Tibial nerve (tissue), 4 donors: ENCODE measurements around the gene CARHSP1. TPM values are rescaled to one million over a fixed set of nuclear protein-coding genes. Genes with fewer than 3 reads are reported as not detected.

Source experiments
- DNase-seq, 2 donors: peaks; one replicate each; pipeline ENCODE4 v3.0.0-alpha.2; 2019; ENCODE audit warnings: low spot score in 2 of 2
- H3K27ac ChIP-seq, 4 donors: fragments of 200-600 bp; sonication (generic) in 3 of 4; one replicate each; pipeline ENCODE4 v1.5.1; 2017 to 2019; ENCODE audit warnings: mild to moderate bottlenecking in 1 of 4
- H3K27me3 ChIP-seq, 2 donors: fragments of 200-600 bp; sonication (generic) in 1 of 2; one replicate each; pipeline versions ENCODE4 v1.5.1 to v1.6.0; 2017 to 2019
- H3K36me3 ChIP-seq, 3 donors: fragments of 200-600 bp; sonication (generic); one replicate each; pipeline ENCODE4 v1.5.1; 2018 to 2019
- H3K4me1 ChIP-seq, 4 donors: fragments of 200-600 bp; sonication (generic) in 3 of 4; one replicate each; pipeline ENCODE4 v1.5.1; 2017 to 2019
- H3K4me3 ChIP-seq, 4 donors: fragments of 200-600 bp; sonication (generic) in 3 of 4; one replicate each; pipeline ENCODE4 v1.5.1; 2017 to 2019; ENCODE audit warnings: mild to moderate bottlenecking in 1 of 4, moderate library complexity in 1 of 4
- H3K9me3 ChIP-seq, 4 donors: fragments of 200-600 bp; sonication (generic) in 3 of 4; one replicate each; pipeline ENCODE4 v1.5.1; 2017 to 2019
- CTCF ChIP-seq, 5 experiments: fragments of 200-600 bp in 3 of 5; fragments of 450-650 bp in 2 of 5; sonication (generic) in 3 of 5; IDR thresholded peaks; one replicate each; pipeline ENCODE4 v1.5.1; 2016 to 2019; ENCODE audit warnings: antibody characterized with exemption in 5 of 5, mild to moderate bottlenecking in 3 of 5, moderate library complexity in 2 of 5
- EP300 ChIP-seq, 2 donors: sonication (generic); formaldehyde crosslinking; IDR thresholded peaks; one replicate each; pipeline ENCODE4 v1.6.1; 2017; ENCODE audit warnings: antibody characterized with exemption in 2 of 2, mild to moderate bottlenecking in 1 of 2
- POLR2A ChIP-seq, 2 donors: fragments of 450-650 bp; IDR thresholded peaks; one replicate each; pipeline ENCODE4 v1.6.1; 2017; ENCODE audit warnings: antibody characterized with exemption in 2 of 2, mild to moderate bottlenecking in 2 of 2, moderate library complexity in 2 of 2
- WGBS, 2 donors: methylation state at CpG; one replicate each; pipeline ENCODE4 v1.1.5; 2018; 5-methylcytosine and 5-hydroxymethylcytosine counted together
- total RNA-seq, 4 donors: library from RNA; depleted of rRNA; stranded (reverse); fragments of >200 nt; gene quantifications; one replicate each; pipeline ENCODE4 v1.1.0, GENCODE V29; 2016

CARHSP1 gene
- total RNA-seq, 4 donors from 2014 or later, result 90.6 to 169 (median 160) TPM

- H3K4me3 ChIP-seq, result no peak overlapping the region
- no peaks in the 10 kb centered on the region for H3K27me3 ChIP-seq
- DNase-seq, result no peak
- 90 to 96% methylated on average over 7 to 11 of the region's 11 CpGs for WGBS, 2 donors
- H3K9me3 ChIP-seq, result no peaks in the 10 kb centered on the region
- TF ChIP-seq CTCF (IDR thresholded peaks at IDR 0.05), result no peak
- TF ChIP-seq POLR2A (IDR thresholded peaks at IDR 0.05), result no peak
- no peak for TF ChIP-seq EP300 (IDR thresholded peaks at IDR 0.05)
- H3K27ac ChIP-seq, result peak overlapping the region in 2 of 4 donors; percentile 36 to 63
- peaks cover 0 to 65% (median 18%) of the 10 kb centered on the region in 4 donors for H3K4me1 ChIP-seq
- peaks cover 0 to 85% (median 10%) of the 10 kb centered on the region in 3 donors for H3K36me3 ChIP-seq
Measured at GRCh38 chr16:8855051-8855786, 13.6 kb downstream of the CARHSP1 start.

GRCh38 chr16:8854298-8854948 lies 14.4 kb downstream of the CARHSP1 start:
- Histone ChIP-seq H3K27ac (peak overlapping the region in 2 of 4 donors; percentile 52 to 63), H3K9me3 (no peaks in the 10 kb centered on the region), H3K36me3 (peaks cover 0 to 93% (median 10%) of the 10 kb centered on the region in 3 donors), H3K4me3 (no peak overlapping the region), H3K27me3 (no peaks in the 10 kb centered on the region), H3K4me1 (peaks cover 0 to 65% (median 15%) of the 10 kb centered on the region in 4 donors)
- DNase-seq, result no peak
- 84 to 87% methylated on average over 9 of the region's 9 CpGs for whole genome bisulfite sequencing, 2 donors
- TF ChIP-seq POLR2A (IDR thresholded peaks at IDR 0.05), result no peak
- TF ChIP-seq CTCF (IDR thresholded peaks at IDR 0.05), result no peak
- TF ChIP-seq EP300 (IDR thresholded peaks at IDR 0.05), result no peak

GRCh38 chr16:8853611-8854010 lies 15.2 kb downstream of the CARHSP1 start:
- Histone ChIP-seq H3K27ac (peak overlapping the region in 1 of 4 donors; percentile 52), H3K36me3 (peaks cover 0 to 93% (median 10%) of the 10 kb centered on the region in 3 donors), H3K4me3 (no peak overlapping the region), H3K27me3 (no peaks in the 10 kb centered on the region), H3K4me1 (peaks cover 0 to 65% (median 12%) of the 10 kb centered on the region in 4 donors), H3K9me3 (no peaks in the 10 kb centered on the region)
- no peak for DNase-seq
- WGBS, 2 donors, result 91 to 95% methylated on average over 7 of the region's 7 CpGs
- no peak for TF ChIP-seq EP300 (IDR thresholded peaks at IDR 0.05)
- no peak for TF ChIP-seq POLR2A (IDR thresholded peaks at IDR 0.05)

GRCh38 chr16:8853150-8853549 lies 15.7 kb downstream of the CARHSP1 start:
- no peak for DNase-seq
- Histone ChIP-seq H3K9me3 (no peaks in the 10 kb centered on the region), H3K4me1 (peaks cover 0 to 64% (median 12%) of the 10 kb centered on the region in 4 donors), H3K27me3 (no peaks in the 10 kb centered on the region), H3K36me3 (peaks cover 0 to 93% (median 10%) of the 10 kb centered on the region in 3 donors), H3K4me3 (no peak overlapping the region), H3K27ac (peak overlapping the region in 1 of 4 donors; percentile 14)
- TF ChIP-seq EP300 (IDR thresholded peaks at IDR 0.05), result no peak
- TF ChIP-seq POLR2A (IDR thresholded peaks at IDR 0.05), result no peak
- no peak for TF ChIP-seq CTCF (IDR thresholded peaks at IDR 0.05)
- WGBS, 2 donors, result 55 to 77% methylated on average over 7 of the region's 7 CpGs

DNA sequence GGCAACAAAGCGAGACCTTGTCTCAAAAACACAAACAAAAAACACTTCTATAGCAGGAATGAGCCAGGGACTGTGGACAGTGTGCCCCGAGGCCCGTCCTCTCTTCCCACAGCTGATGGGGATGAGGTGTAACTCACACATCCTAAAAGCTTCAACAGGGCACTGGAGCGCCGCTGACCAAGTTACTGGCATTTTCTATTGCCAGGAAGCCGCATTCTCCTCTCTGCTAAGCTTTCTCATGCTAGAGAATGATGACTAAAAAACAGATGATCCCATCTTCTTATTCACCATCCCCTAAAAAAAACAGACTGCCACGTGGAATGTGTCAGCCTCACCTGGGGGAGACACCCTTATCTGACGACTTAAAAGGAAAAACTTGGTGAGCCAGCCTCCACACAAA lies 16.3 kb downstream of the CARHSP1 start:
- DNase-seq, result no peak
- TF ChIP-seq EP300 (IDR thresholded peaks at IDR 0.05), result no peak
- TF ChIP-seq CTCF (IDR thresholded peaks at IDR 0.05), result no peak
- no peak for TF ChIP-seq POLR2A (IDR thresholded peaks at IDR 0.05)
- H3K27ac ChIP-seq, result peak overlapping the region in 1 of 4 donors; percentile 14
- no peak overlapping the region for H3K4me3 ChIP-seq
- peaks cover 0 to 67% (median 13%) of the 10 kb centered on the region in 4 donors for H3K4me1 ChIP-seq
- H3K36me3 ChIP-seq, result peaks cover 0 to 94% (median 10%) of the 10 kb centered on the region in 3 donors
- H3K27me3 ChIP-seq, result no peaks in the 10 kb centered on the region
- WGBS, 2 donors, result 77 to 78% methylated on average over 8 of the region's 8 CpGs
- no peaks in the 10 kb centered on the region for H3K9me3 ChIP-seq
